GM23338 (cell line): ENCODE measurements around the gene RRAS. TPM values are rescaled to one million over a fixed set of nuclear protein-coding genes. Genes with fewer than 3 reads are reported as not detected.
A peak's percentile ranks its signal among the peaks of the same experiment; 100 is the strongest.

ENCODE experiments used
- ATAC-seq: fragments of 200-7000 bp; cut with Tn5 transposase; 3 replicates; pipeline ENCODE4 v1.9.1; 2020
- DNase-seq: peaks from one replicate; pipeline ENCODE4 v3.0.0-alpha.2; 2015; ENCODE audit warnings: low spot score
- H2AFZ ChIP-seq: fragments of 200-600 bp; sonication (generic); 2 replicates; pipeline ENCODE4 v1.8.0; 2016; ENCODE audit warnings: antibody characterized with exemption, mild to moderate bottlenecking, moderate library complexity
- H3F3A ChIP-seq: fragments of 200-600 bp; sonication (generic); replicated peaks from 2 replicates; pipeline ENCODE4 v1.8.0; 2017; ENCODE audit warnings: antibody characterized with exemption, mixed run types, low read depth
- H3K27ac ChIP-seq: fragments of 200-600 bp; sonication (generic); 2 replicates; pipeline ENCODE4 v1.6.1; 2016; ENCODE audit warnings: low read depth
- H3K27me3 ChIP-seq: fragments of 200-600 bp; sonication (generic); 2 replicates; pipeline ENCODE4 v1.8.0; 2016; ENCODE audit warnings: mild to moderate bottlenecking, mixed run types, moderate library complexity; ENCODE audit not compliant: insufficient read depth
- H3K36me3 ChIP-seq: fragments of 200-600 bp; sonication (generic); 2 replicates; pipeline ENCODE4 v1.8.0; 2016; ENCODE audit warnings: mild to moderate bottlenecking; ENCODE audit not compliant: insufficient read depth
- H3K4me1 ChIP-seq: fragments of 200-600 bp; sonication (generic); 2 replicates; pipeline ENCODE4 v1.8.0; 2016; ENCODE audit warnings: mild to moderate bottlenecking, moderate library complexity; ENCODE audit not compliant: insufficient read depth
- H3K4me2 ChIP-seq: fragments of 200-600 bp; sonication (generic); 2 replicates; pipeline ENCODE4 v1.7.1; 2017; ENCODE audit warnings: mixed run types
- H3K4me3 ChIP-seq: fragments of 200-600 bp; sonication (generic); 2 replicates; pipeline ENCODE4 v1.6.1; 2016; ENCODE audit warnings: mixed run types
- H3K79me2 ChIP-seq: fragments of 200-600 bp; sonication (generic); replicated peaks from 2 replicates; pipeline ENCODE4 v1.8.0; 2017; ENCODE audit warnings: mild to moderate bottlenecking; ENCODE audit not compliant: insufficient read depth
- H3K9me2 ChIP-seq: fragments of 200-600 bp; sonication (generic); 2 replicates; pipeline ENCODE4 v1.8.0; 2017; ENCODE audit not compliant: insufficient read depth
- H4K20me1 ChIP-seq: fragments of 200-600 bp; sonication (generic); replicated peaks from 2 replicates; pipeline ENCODE4 v1.8.0; 2017; ENCODE audit warnings: mild to moderate bottlenecking; ENCODE audit not compliant: insufficient read depth
- H3K27ac Mint-ChIP-seq: 2 replicates; pipeline ENCODE4 v1.8.0; 2020; ENCODE audit warnings: inconsistent platforms, mild to moderate bottlenecking, moderate library complexity, mixed read lengths
- H3K27me3 Mint-ChIP-seq: 3 replicates; pipeline ENCODE4 v1.8.0; 2022; ENCODE audit warnings: low read depth, mild to moderate bottlenecking, moderate library complexity, mixed read lengths, inconsistent platforms; ENCODE audit not compliant: insufficient read depth, poor library complexity
- H3K36me3 Mint-ChIP-seq: 3 replicates; pipeline ENCODE4 v1.8.0; 2021; ENCODE audit warnings: low read depth, mild to moderate bottlenecking, inconsistent platforms, moderate library complexity, mixed read lengths
- H3K4me1 Mint-ChIP-seq: 3 replicates; pipeline ENCODE4 v1.8.0; 2020; ENCODE audit warnings: mild to moderate bottlenecking, inconsistent platforms, mixed read lengths
- H3K4me3 Mint-ChIP-seq: 3 replicates; pipeline ENCODE4 v1.8.0; 2021; ENCODE audit warnings: moderate library complexity, mild to moderate bottlenecking, inconsistent platforms, mixed read lengths
- H3K9me3 Mint-ChIP-seq: 3 replicates; pipeline ENCODE4 v1.8.0; 2020; ENCODE audit warnings: moderate library complexity, mild to moderate bottlenecking, inconsistent platforms, mixed read lengths
- CREB1 ChIP-seq: fragments of 250-450 bp; sonication (Bioruptor Pico); IDR thresholded peaks from 2 replicates; pipeline ENCODE4 v1.5.0; 2020; ENCODE audit warnings: low read depth, mild to moderate bottlenecking, moderate library complexity
- CTCF ChIP-seq, 2 experiments: fragments of 200-600 bp in 1 of 2; sonication (generic) in 1 of 2; conservative IDR thresholded peaks; 2 replicates each; pipeline versions ENCODE4 v1.5.1 to v1.6.1; 2016 to 2017; ENCODE audit warnings: antibody characterized with exemption in 2 of 2, low read depth in 2 of 2, mild to moderate bottlenecking in 2 of 2, moderate library complexity in 1 of 2
- ETS1 ChIP-seq: IDR thresholded peaks from 2 replicates; pipeline ENCODE4 v1.6.1; 2016; ENCODE audit warnings: antibody characterized with exemption
- EZH2 ChIP-seq: fragments of 200-600 bp; sonication (generic); IDR thresholded peaks from one replicate; pipeline ENCODE4 v1.8.0; 2017; ENCODE audit warnings: antibody characterized with exemption, mild to moderate bottlenecking, low read depth; ENCODE audit not compliant: unreplicated experiment
- EZH2phosphoT487 ChIP-seq: fragments of 200-600 bp; sonication (generic); IDR thresholded peaks from one replicate; pipeline ENCODE4 v1.8.1; 2018; ENCODE audit warnings: antibody characterized with exemption; ENCODE audit not compliant: unreplicated experiment
- JUNB ChIP-seq: IDR thresholded peaks from one replicate; pipeline ENCODE4 v1.6.1; 2016; ENCODE audit warnings: antibody characterized with exemption; ENCODE audit not compliant: unreplicated experiment
- NANOG ChIP-seq: IDR thresholded peaks from 2 replicates; pipeline ENCODE4 v1.6.1; 2016; ENCODE audit warnings: antibody characterized with exemption, borderline replicate concordance
- POLR2AphosphoS5 ChIP-seq: IDR thresholded peaks from 2 replicates; pipeline ENCODE4 v1.6.1; 2016; ENCODE audit warnings: antibody characterized with exemption, low read depth
- REST ChIP-seq: IDR thresholded peaks from one replicate; pipeline ENCODE4 v1.6.1; 2018; ENCODE audit warnings: antibody characterized with exemption; ENCODE audit not compliant: unreplicated experiment
- STAT1 ChIP-seq: IDR thresholded peaks from one replicate; pipeline ENCODE4 v1.6.1; 2016; ENCODE audit warnings: antibody characterized with exemption; ENCODE audit not compliant: unreplicated experiment
- ZNF114 ChIP-seq: fragments of 250-450 bp; sonication (Bioruptor Pico); IDR thresholded peaks from 2 replicates; pipeline ENCODE4 v1.5.0; 2020; ENCODE audit warnings: mild to moderate bottlenecking, moderate library complexity
- ZNF331 ChIP-seq: fragments of 250-450 bp; sonication (Bioruptor Pico); IDR thresholded peaks from 2 replicates; pipeline ENCODE4 v1.5.0; 2020; ENCODE audit warnings: low read depth, mild to moderate bottlenecking, moderate library complexity
- ZNF462 ChIP-seq: fragments of 250-450 bp; sonication (Bioruptor Pico); IDR thresholded peaks from 2 replicates; pipeline ENCODE4 v1.5.0; 2020; ENCODE audit warnings: mild to moderate bottlenecking, moderate library complexity
- polyA plus RNA-seq: library from polyadenylated mRNA; unstranded; fragments of >200 nt; fragmentation: Nextera tagmentation; extraction: Ambion mirVana; gene quantifications from 2 replicates; pipeline ENCODE4 v1.2.1, GENCODE V29; 2016
- total RNA-seq: library from RNA; depleted of rRNA; stranded (reverse); fragments of >200 nt; shearing (Covaris generic); gene quantifications from 2 replicates; pipeline ENCODE4 v1.2.3, GENCODE V29; 2014

Gene RRAS
- total and polyA plus RNA-seq, 2 experiments from 2014 or later: 9.3 to 30.0 TPM

- H3F3A ChIP-seq: peaks cover 9% of the 10 kb centered on the region; the same call in 1 of the 2 replicates
- Mint-ChIP-seq H3K36me3 (peaks cover 76% of the 10 kb centered on the region), H3K27me3 (peaks cover 19% of the 10 kb centered on the region), H3K4me3 (no peak overlapping the region; the same call in 2 of the 3 replicates), H3K4me1 (peaks cover 8% of the 10 kb centered on the region), H3K9me3 (peaks cover 19% of the 10 kb centered on the region), H3K27ac (peak overlapping the region; percentile 86; the same call in 1 of the 2 replicates)
- H3K4me1 ChIP-seq: no peaks in the 10 kb centered on the region
- peaks cover 16% of the 10 kb centered on the region for H3K36me3 ChIP-seq
- H3K27ac ChIP-seq: no peak overlapping the region
- TF ChIP-seq JUNB: no peak
- no peak for TF ChIP-seq ZNF114 (CRISPR knock-in tag)
- TF ChIP-seq EZH2phosphoT487: no peak
- no peak for TF ChIP-seq STAT1
- TF ChIP-seq CTCF (conservative IDR thresholded peaks at IDR 0.05; ENCODE audit: low read depth in 2 of 2): no peak
- no peak for TF ChIP-seq REST
- TF ChIP-seq ZNF331 (CRISPR knock-in tag): no peak
- no peak for TF ChIP-seq EZH2
- TF ChIP-seq CREB1: no peak
- TF ChIP-seq NANOG: no peak
- no peak for TF ChIP-seq ETS1
- no peak for TF ChIP-seq ZNF462 (CRISPR knock-in tag)
- no peak for TF ChIP-seq POLR2AphosphoS5
- no peaks in the 10 kb centered on the region for H3K79me2 ChIP-seq
- no peak overlapping the region for H3K4me2 ChIP-seq
- H3K4me3 ChIP-seq: no peak overlapping the region
- H3K27me3 ChIP-seq: no peaks in the 10 kb centered on the region
- no peaks in the 10 kb centered on the region; the same call in 1 of the 2 replicates for H4K20me1 ChIP-seq
- no peak for ATAC-seq
- no peaks in the 10 kb centered on the region for H3K9me2 ChIP-seq
- no peak for DNase-seq
- no peak overlapping the region for H2AFZ ChIP-seq
Observed at GRCh38 chr19:49655570-49656455, 15.9 kb upstream of the RRAS start.
